CD14-positive monocyte (primary cell): ENCODE measurements around the gene STUB1. TPM values are rescaled to one million over a fixed set of nuclear protein-coding genes. Genes with fewer than 3 reads are reported as not detected.

Experiments used
- DNase-seq, 3 donors: peaks; one replicate each; pipeline ENCODE4 v3.0.0-alpha.2; 2011 to 2022
- H2AFZ ChIP-seq: 2 replicates; pipeline ENCODE4 v1.6.0; 2012; ENCODE audit warnings: mild to moderate bottlenecking, low read depth, low read length, inconsistent platforms; ENCODE audit not compliant: insufficient read depth, poor library complexity, severe bottlenecking
- H3K27ac ChIP-seq, 2 donors: 1 replicate in 1 of 2; 2 replicates in 1 of 2; pipeline ENCODE4 v1.5.1; 2012 to 2013; ENCODE audit warnings: low read length in 2 of 2, control low read depth in 1 of 2, inconsistent platforms in 1 of 2, low read depth in 1 of 2, mild to moderate bottlenecking in 1 of 2
- H3K27me3 ChIP-seq, 2 donors: one replicate each; pipeline versions ENCODE4 v1.6.0 to v1.6.1; 2011 to 2013; ENCODE audit warnings: low read length in 2 of 2; ENCODE audit not compliant: control insufficient read depth in 2 of 2, insufficient read depth in 2 of 2
- H3K36me3 ChIP-seq, 2 donors: replicated peaks in 1 of 2; 1 replicate in 1 of 2; 2 replicates in 1 of 2; pipeline versions ENCODE4 v1.5.1 to v1.6.1; 2012 to 2013; ENCODE audit warnings: low read length in 2 of 2, control low read depth in 1 of 2, inconsistent platforms in 1 of 2, mild to moderate bottlenecking in 1 of 2; ENCODE audit not compliant: insufficient read depth in 2 of 2, control insufficient read depth in 1 of 2
- H3K4me1 ChIP-seq, 2 donors: 1 replicate in 1 of 2; 2 replicates in 1 of 2; pipeline versions ENCODE4 v1.5.1 to v1.6.1; 2012 to 2013; ENCODE audit warnings: low read length in 2 of 2, control low read depth in 1 of 2, inconsistent platforms in 1 of 2, mild to moderate bottlenecking in 1 of 2, moderate library complexity in 1 of 2; ENCODE audit not compliant: insufficient read depth in 2 of 2, control insufficient read depth in 1 of 2
- H3K4me2 ChIP-seq: replicated peaks from 2 replicates; pipeline ENCODE3; 2012; ENCODE audit warnings: low read length, moderate library complexity, mild to moderate bottlenecking; ENCODE audit not compliant: poor library complexity, severe bottlenecking; ENCODE audit errors: extremely low read depth
- H3K4me3 ChIP-seq, 3 experiments: fragments of 200-600 bp in 1 of 3; sonication (generic) in 1 of 3; replicated peaks in 1 of 3; 1 replicate in 2 of 3; 2 replicates in 1 of 3; pipeline ENCODE4 v1.5.1; 2011 to 2013; ENCODE audit warnings: low read length in 3 of 3, mild to moderate bottlenecking in 3 of 3, control low read depth in 2 of 3, low read depth in 2 of 3, inconsistent platforms in 1 of 3, moderate library complexity in 1 of 3
- H3K79me2 ChIP-seq: 2 replicates; pipeline ENCODE4 v1.6.0; 2012; ENCODE audit warnings: mild to moderate bottlenecking, control low read depth, inconsistent platforms, low read length, moderate library complexity; ENCODE audit not compliant: insufficient read depth
- H3K9ac ChIP-seq: 2 replicates; pipeline ENCODE4 v1.6.0; 2017; ENCODE audit warnings: low read length, mild to moderate bottlenecking; ENCODE audit not compliant: insufficient read depth, poor library complexity, severe bottlenecking
- H3K9me3 ChIP-seq, 2 donors: replicated peaks in 1 of 2; 1 replicate in 1 of 2; 2 replicates in 1 of 2; pipeline versions ENCODE4 v1.5.1 to v1.6.1; 2012 to 2013; ENCODE audit warnings: low read length in 2 of 2, control low read depth in 1 of 2; ENCODE audit not compliant: control insufficient read depth in 1 of 2, insufficient read depth in 1 of 2
- H4K20me1 ChIP-seq: 2 replicates; pipeline ENCODE4 v1.6.0; 2012; ENCODE audit warnings: mild to moderate bottlenecking, low read length, control low read depth, moderate library complexity; ENCODE audit not compliant: insufficient read depth
- H3K27ac Mint-ChIP-seq, 7 donors: one replicate each; pipeline ENCODE4 v1.8.0; 2020; ENCODE audit warnings: mild to moderate bottlenecking in 7 of 7, mixed read lengths in 7 of 7, moderate library complexity in 6 of 7, inconsistent platforms in 2 of 7
- H3K27me3 Mint-ChIP-seq, 3 donors: one replicate each; pipeline ENCODE4 v1.8.0; 2021 to 2022; ENCODE audit warnings: low read depth in 3 of 3, mild to moderate bottlenecking in 3 of 3, mixed read lengths in 3 of 3, moderate library complexity in 3 of 3, inconsistent platforms in 1 of 3
- H3K36me3 Mint-ChIP-seq, 2 donors: one replicate each; pipeline ENCODE4 v1.8.0; 2020; ENCODE audit warnings: mixed read lengths in 2 of 2, inconsistent platforms in 1 of 2, mild to moderate bottlenecking in 1 of 2
- H3K4me1 Mint-ChIP-seq: one replicate; pipeline ENCODE4 v1.8.0; 2020; ENCODE audit warnings: mild to moderate bottlenecking, mixed read lengths
- H3K4me3 Mint-ChIP-seq, 2 donors: one replicate each; pipeline ENCODE4 v1.8.0; 2020; ENCODE audit warnings: mild to moderate bottlenecking in 2 of 2, mixed read lengths in 2 of 2, moderate library complexity in 1 of 2
- H3K9me3 Mint-ChIP-seq, 7 donors: one replicate each; pipeline ENCODE4 v1.8.0; 2020 to 2022; ENCODE audit warnings: mixed read lengths in 7 of 7, mild to moderate bottlenecking in 6 of 7, moderate library complexity in 6 of 7, inconsistent platforms in 2 of 7
- WGBS: methylation state at CpG from one replicate; pipeline ENCODE4 v1.1.5; 2013; ENCODE audit warnings: missing lambda C conversion rate; ENCODE audit not compliant: insufficient coverage; 5-methylcytosine and 5-hydroxymethylcytosine counted together
- intact Hi-C, 2 donors: fragments of 100-400 bp; cut with micrococcal nuclease; formaldehyde crosslinking; loops; one replicate each; pipeline versions ENCODE4 v1.15.0 to v1.15.1; 2023
- polyA plus RNA-seq, 3 donors: library from polyadenylated mRNA; depleted of rRNA in 1 of 3; unstranded in 2 of 3; stranded (reverse) in 1 of 3; fragments of 300-500 nt in 2 of 3; fragments of >200 nt in 1 of 3; fragmentation: Illumina TruSeq in 2 of 3; gene quantifications; 1 replicate in 2 of 3; 2 replicates in 1 of 3; pipeline ENCODE4 v1.2.3, GENCODE V29; 2012 to 2021
- TF ChIP-seq, protein P1 (sequence below): fragments of 200-600 bp; IDR thresholded peaks from one replicate; pipeline ENCODE4 v1.8.0; 2022; ENCODE audit warnings: antibody characterized with exemption, mild to moderate bottlenecking

STUB1 gene
- polyA plus RNA-seq, 3 donors = 83.3 to 108 (median 106) TPM

DNA sequence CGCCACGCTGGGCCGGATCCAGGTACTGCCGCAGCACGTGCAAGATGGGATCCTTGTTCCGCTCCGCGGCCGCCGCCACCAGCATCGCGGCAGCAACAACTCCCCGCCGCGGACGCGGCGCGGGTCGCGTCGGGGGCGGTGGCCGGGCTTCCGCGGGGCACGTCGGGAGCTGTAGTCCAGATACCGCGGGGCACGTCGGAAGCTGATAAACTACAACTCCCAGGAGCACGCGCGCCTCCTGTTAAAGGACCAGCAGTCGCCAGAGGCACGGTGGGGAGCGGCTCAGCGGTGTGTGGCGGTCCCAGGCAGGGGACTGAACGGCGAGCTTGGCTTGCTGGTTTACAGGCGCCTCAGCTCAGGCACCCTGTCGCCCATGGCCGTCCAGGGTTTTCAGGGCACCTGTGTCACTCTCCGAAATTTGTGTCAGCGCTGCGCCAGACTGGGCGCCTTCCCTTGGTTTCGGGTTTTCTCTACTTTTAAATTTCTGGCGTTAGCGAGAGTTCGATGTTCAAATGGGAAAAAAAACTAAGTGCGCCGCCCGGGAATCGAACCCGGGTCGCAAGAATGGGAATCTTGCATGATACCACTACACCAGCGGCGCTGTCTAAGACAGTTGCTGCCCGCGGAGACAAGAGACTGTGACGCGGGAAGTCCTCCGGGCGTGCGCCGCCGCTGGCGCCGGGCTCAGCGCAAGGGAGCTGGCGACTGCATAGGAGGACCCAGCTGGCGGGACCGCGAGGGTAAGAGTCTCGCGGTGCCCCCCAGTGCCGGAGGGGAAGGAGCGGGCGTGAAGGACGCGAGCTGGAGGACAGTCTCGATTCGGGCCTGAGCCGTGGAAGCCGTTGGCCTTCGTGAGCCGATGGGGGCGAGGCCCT, 43.8 kb upstream of the STUB1 start, which contains the start of gene METTL26:
METTL26 (minus strand) TSS at position 100 of the 875 bp plus-strand sequence; CDS start at position 85, 15 bp downstream.
- peaks cover 30 to 38% of the 10 kb centered on the region in 2 donors for H3K4me1 ChIP-seq
- Mint-ChIP-seq H3K36me3 (peaks cover 2 to 4% of the 10 kb centered on the region in 2 donors), H3K4me1 (peaks cover 14% of the 10 kb centered on the region), H3K27ac (peak within 1 kb of the TSS; percentile 94 to 99 (median 98)), H3K9me3 (no peaks in the 10 kb centered on the region), H3K27me3 (peaks cover 3 to 6% (median 3%) of the 10 kb centered on the region in 3 donors), H3K4me3 (peak within 1 kb of the TSS; percentile 95 to 97)
- peaks cover 19% of the 10 kb centered on the region for H3K79me2 ChIP-seq
- peak within 1 kb of the TSS; percentile 85 for H2AFZ ChIP-seq
- no peaks in the 10 kb centered on the region for H3K27me3 ChIP-seq
- peaks cover 17% of the 10 kb centered on the region for H4K20me1 ChIP-seq
- under 1% methylated on average over 90 of the region's 91 CpGs for WGBS
- DNase-seq = peak; percentile 93
- peaks cover 0 to 8% of the 10 kb centered on the region in 2 donors for H3K36me3 ChIP-seq
- peak within 1 kb of the TSS; percentile 100 for H3K4me2 ChIP-seq
- intact Hi-C loops = loop anchor here (2.0 to 5.0 kb wide), 4 partner anchors 24 to 109 kb away; partner anchors contain the start of genes CAPN15 (in 2 of the 2), JMJD8 (in 1 of the 2) and STUB1 (in 1 of the 2)
- peak within 1 kb of the TSS; percentile 87 to 95 for H3K27ac ChIP-seq
- TF ChIP-seq, protein P1, sequence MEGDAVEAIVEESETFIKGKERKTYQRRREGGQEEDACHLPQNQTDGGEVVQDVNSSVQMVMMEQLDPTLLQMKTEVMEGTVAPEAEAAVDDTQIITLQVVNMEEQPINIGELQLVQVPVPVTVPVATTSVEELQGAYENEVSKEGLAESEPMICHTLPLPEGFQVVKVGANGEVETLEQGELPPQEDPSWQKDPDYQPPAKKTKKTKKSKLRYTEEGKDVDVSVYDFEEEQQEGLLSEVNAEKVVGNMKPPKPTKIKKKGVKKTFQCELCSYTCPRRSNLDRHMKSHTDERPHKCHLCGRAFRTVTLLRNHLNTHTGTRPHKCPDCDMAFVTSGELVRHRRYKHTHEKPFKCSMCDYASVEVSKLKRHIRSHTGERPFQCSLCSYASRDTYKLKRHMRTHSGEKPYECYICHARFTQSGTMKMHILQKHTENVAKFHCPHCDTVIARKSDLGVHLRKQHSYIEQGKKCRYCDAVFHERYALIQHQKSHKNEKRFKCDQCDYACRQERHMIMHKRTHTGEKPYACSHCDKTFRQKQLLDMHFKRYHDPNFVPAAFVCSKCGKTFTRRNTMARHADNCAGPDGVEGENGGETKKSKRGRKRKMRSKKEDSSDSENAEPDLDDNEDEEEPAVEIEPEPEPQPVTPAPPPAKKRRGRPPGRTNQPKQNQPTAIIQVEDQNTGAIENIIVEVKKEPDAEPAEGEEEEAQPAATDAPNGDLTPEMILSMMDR = peak; percentile 18
- peak within 1 kb of the TSS; percentile 70 to 96 (median 89) for H3K4me3 ChIP-seq
- H3K9me3 ChIP-seq = no peaks in the 10 kb centered on the region
- peak within 1 kb of the TSS; percentile 82 for H3K9ac ChIP-seq
